ENCODE data around the gene SMR3B. TPM values are rescaled to one million over a fixed set of nuclear protein-coding genes. Genes with fewer than 3 reads are reported as not detected.

Gene SMR3B
- total and polyA plus RNA-seq, 2 experiments from 2014 or later: not detected

DNA sequence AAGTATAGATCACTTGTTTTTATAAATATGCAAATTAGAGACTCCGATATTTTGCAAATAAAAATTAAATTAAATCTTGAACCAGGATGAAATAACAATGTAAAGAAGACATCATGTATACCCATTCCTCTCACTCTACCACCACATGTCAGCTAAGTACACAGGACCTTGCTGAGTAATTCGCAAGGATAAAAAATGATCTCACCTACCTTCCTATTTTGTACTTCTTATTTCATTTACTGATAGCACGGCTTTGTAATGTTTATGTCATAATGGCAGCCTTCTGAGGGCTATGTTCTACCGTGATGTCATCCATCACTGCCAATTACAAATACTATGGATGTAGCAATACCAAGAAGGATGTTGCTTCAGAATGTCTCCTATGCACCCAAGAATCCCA, 10.9 kb upstream of the SMR3B start:
- WGBS (ENCODE audit: low lambda C conversion rate, missing lambda C conversion rate): 88% methylated on average over 4 of the region's 4 CpGs
- TF ChIP-seq, protein P1, sequence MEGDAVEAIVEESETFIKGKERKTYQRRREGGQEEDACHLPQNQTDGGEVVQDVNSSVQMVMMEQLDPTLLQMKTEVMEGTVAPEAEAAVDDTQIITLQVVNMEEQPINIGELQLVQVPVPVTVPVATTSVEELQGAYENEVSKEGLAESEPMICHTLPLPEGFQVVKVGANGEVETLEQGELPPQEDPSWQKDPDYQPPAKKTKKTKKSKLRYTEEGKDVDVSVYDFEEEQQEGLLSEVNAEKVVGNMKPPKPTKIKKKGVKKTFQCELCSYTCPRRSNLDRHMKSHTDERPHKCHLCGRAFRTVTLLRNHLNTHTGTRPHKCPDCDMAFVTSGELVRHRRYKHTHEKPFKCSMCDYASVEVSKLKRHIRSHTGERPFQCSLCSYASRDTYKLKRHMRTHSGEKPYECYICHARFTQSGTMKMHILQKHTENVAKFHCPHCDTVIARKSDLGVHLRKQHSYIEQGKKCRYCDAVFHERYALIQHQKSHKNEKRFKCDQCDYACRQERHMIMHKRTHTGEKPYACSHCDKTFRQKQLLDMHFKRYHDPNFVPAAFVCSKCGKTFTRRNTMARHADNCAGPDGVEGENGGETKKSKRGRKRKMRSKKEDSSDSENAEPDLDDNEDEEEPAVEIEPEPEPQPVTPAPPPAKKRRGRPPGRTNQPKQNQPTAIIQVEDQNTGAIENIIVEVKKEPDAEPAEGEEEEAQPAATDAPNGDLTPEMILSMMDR (IDR thresholded peaks at IDR 0.05; ENCODE audit: poor library complexity): no peak
- TF ChIP-seq EZH2phosphoT487 (IDR thresholded peaks at IDR 0.05; ENCODE audit: low read depth, severe bottlenecking, unreplicated experiment): no peak
- no peak for TF ChIP-seq EZH2 (IDR thresholded peaks at IDR 0.05; ENCODE audit: borderline replicate concordance)
- no peaks in the 10 kb centered on the region for H3K9me2 ChIP-seq (replicated peaks; ENCODE audit: insufficient read depth)

DNA sequence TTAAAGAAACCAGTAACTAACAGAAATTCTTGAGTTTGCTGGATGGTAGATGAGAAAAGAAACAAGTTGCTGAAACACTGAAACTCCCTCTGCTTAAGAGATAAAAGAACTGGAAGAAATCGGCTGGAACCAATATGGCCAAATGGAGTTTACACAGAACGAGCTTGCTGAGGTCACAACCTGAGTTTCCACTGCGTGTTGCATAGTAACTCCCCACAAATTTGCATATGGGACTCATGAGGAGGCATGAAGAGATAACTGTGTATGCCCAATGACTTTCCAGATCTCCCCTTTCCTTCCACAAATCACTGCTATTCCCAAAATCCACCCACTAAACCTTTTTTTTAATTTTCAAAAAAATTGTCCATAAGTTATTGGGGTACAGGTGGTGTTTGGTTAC, 10.2 kb upstream of the SMR3B start:
- no peak for DNase-seq (ENCODE audit: low spot score)
- Histone ChIP-seq H4K20me1 (ENCODE audit: insufficient read depth, poor library complexity, severe bottlenecking) (no peaks in the 10 kb centered on the region), H3K36me3 (replicated peaks; ENCODE audit: insufficient read depth, low read depth) (no peaks in the 10 kb centered on the region), H3K27ac (no peak overlapping the region), H3K9me3 (ENCODE audit: low read depth) (no peaks in the 10 kb centered on the region), H3K4me1 (ENCODE audit: insufficient read depth) (no peaks in the 10 kb centered on the region), H3K9me2 (replicated peaks; ENCODE audit: insufficient read depth) (no peaks in the 10 kb centered on the region), H2AFZ (no peak overlapping the region), H3K4me3 (no peak overlapping the region), H3K4me2 (no peak overlapping the region), H3K27me3 (no peaks in the 10 kb centered on the region), H3K79me2 (no peaks in the 10 kb centered on the region)
- TF ChIP-seq, protein P1 (IDR thresholded peaks at IDR 0.05; ENCODE audit: poor library complexity): no peak
- TF ChIP-seq EZH2phosphoT487 (IDR thresholded peaks at IDR 0.05; ENCODE audit: low read depth, severe bottlenecking, unreplicated experiment) (no peak), EZH2 (IDR thresholded peaks at IDR 0.05; ENCODE audit: borderline replicate concordance) (no peak)
- WGBS (ENCODE audit: low lambda C conversion rate, missing lambda C conversion rate): 83% methylated on average over 3 of the region's 3 CpGs

More for the DNA sequence above, 10.9 kb upstream of the SMR3B start:
- DNase-seq (ENCODE audit: low spot score): no peak
- Histone ChIP-seq H4K20me1 (ENCODE audit: insufficient read depth, poor library complexity, severe bottlenecking) (no peaks in the 10 kb centered on the region), H3K27me3 (no peaks in the 10 kb centered on the region), H3K36me3 (replicated peaks; ENCODE audit: insufficient read depth, low read depth) (no peaks in the 10 kb centered on the region), H3K79me2 (no peaks in the 10 kb centered on the region), H3K4me1 (ENCODE audit: insufficient read depth) (no peaks in the 10 kb centered on the region), H3K4me3 (no peak overlapping the region), H3K9me3 (ENCODE audit: low read depth) (no peaks in the 10 kb centered on the region), H3K4me2 (no peak overlapping the region), H3K27ac (no peak overlapping the region), H2AFZ (no peak overlapping the region)

DNA sequence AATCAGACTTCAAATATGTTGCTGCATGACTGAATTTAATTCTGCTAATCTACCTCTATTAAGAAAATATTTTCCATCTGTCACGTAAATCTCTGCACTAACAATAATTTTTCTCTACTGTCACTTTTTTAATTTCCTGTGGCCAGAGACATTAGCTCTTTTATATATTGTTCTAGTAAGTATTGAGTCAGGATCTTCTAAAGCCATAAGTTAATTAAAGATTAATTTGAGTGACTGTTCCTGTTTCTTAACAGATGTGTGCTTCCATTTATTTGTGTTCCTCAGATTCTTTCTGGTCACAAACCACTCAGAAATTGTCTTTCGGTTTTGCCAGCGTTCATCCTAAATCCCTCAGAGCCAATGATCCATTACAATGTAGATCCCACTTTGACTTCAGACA, 2.4 kb upstream of the SMR3B start:
- H2AFZ ChIP-seq: no peak overlapping the region
- H4K20me1 ChIP-seq (ENCODE audit: insufficient read depth, poor library complexity, severe bottlenecking): no peaks in the 10 kb centered on the region
- no peak overlapping the region for H3K4me2 ChIP-seq
- TF ChIP-seq, protein P1 (IDR thresholded peaks at IDR 0.05; ENCODE audit: poor library complexity): no peak
- no peak for TF ChIP-seq EZH2phosphoT487 (IDR thresholded peaks at IDR 0.05; ENCODE audit: low read depth, severe bottlenecking, unreplicated experiment)
- TF ChIP-seq EZH2 (IDR thresholded peaks at IDR 0.05; ENCODE audit: borderline replicate concordance): no peak
- WGBS (ENCODE audit: low lambda C conversion rate, missing lambda C conversion rate): 89% methylated on average over 3 of the region's 3 CpGs
- H3K9me2 ChIP-seq (replicated peaks; ENCODE audit: insufficient read depth): no peaks in the 10 kb centered on the region
- H3K4me3 ChIP-seq: no peak overlapping the region
- H3K4me1 ChIP-seq (ENCODE audit: insufficient read depth): no peaks in the 10 kb centered on the region
- DNase-seq (ENCODE audit: low spot score): no peak
- H3K36me3 ChIP-seq (replicated peaks; ENCODE audit: insufficient read depth, low read depth): no peaks in the 10 kb centered on the region
- no peaks in the 10 kb centered on the region for H3K27me3 ChIP-seq
- no peak overlapping the region for H3K27ac ChIP-seq
- H3K79me2 ChIP-seq: no peaks in the 10 kb centered on the region
- H3K9me3 ChIP-seq (ENCODE audit: low read depth): no peaks in the 10 kb centered on the region

Measured in hepatocyte (in vitro differentiated cells).